Measurements from ENCODE around the gene FAM170B.
A peak's percentile ranks its signal among the peaks of the same experiment; 100 is the strongest.

Gene FAM170B

DNA sequence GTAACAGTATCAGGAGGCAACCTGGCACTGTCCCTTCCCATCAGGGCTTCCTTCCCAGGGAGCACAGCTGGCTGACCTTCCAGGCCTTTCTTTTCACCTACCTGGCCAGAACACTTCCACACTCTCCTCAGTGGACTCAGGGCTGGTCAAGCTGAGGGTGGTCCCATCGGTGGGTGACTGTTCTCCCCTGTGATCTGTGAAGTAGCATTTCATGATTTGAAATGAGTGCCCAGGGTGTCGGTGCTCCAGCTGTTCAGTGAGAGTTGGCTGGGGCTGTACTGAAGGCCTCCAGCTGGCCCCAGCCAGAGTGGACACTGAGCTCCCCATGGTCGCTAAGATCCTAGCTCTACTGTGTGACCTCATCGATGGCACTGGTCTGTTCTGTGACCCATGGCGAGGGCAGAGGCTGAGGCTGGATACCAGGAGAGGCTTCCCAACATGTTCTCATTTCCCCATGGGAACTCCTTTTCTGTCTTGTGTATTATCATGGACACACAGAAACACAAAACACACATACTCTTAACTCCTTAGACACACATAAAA lies at the start of gene FAM170B:
Gene FAM170B (minus strand): TSS at position 316 of the 543 bp plus-strand sequence. CDS start 103 bp downstream, at position 213.
- DNase-seq = no peak

DNA sequence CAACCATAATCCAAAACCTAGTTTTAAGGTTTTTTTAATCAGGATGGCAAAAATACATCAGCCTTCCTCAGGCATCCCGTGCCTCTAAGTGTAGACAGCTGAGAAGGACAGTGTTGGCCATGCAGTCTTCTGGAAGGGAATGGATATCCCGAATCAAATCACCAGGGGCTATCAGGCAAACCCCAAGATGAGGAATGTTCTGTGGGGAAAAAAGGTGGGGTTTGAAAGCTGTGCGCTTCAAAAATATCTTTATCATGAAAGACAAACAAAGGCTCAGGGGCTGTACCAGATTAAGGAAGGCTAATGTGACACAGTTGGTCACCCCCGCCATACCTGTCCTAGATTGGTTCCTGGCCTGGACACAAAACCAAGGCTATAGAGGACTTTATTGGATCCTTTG lies 49.0 kb upstream of the FAM170B start:
- DNase-seq = no peak

DNA sequence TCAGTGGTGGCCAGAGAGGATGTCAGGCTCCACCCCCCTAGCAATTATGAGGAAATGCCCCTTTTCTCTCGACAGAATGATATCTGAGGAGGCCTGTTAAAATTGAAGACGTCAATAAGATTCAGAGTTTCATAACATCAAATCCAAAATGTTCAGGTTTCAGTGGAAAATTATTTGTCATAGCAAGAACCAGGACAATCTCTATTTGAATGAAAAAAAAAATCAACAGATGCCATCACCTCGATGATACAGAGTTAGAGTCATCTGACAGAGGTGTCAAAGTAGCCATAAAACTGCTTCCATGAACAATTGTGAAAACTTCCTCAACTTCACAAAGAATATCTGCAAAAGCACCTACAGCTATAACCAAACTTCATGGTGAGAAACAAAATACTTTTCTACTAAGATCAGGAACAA lies 46.6 kb upstream of the FAM170B start:
- DNase-seq = no peak

DNA sequence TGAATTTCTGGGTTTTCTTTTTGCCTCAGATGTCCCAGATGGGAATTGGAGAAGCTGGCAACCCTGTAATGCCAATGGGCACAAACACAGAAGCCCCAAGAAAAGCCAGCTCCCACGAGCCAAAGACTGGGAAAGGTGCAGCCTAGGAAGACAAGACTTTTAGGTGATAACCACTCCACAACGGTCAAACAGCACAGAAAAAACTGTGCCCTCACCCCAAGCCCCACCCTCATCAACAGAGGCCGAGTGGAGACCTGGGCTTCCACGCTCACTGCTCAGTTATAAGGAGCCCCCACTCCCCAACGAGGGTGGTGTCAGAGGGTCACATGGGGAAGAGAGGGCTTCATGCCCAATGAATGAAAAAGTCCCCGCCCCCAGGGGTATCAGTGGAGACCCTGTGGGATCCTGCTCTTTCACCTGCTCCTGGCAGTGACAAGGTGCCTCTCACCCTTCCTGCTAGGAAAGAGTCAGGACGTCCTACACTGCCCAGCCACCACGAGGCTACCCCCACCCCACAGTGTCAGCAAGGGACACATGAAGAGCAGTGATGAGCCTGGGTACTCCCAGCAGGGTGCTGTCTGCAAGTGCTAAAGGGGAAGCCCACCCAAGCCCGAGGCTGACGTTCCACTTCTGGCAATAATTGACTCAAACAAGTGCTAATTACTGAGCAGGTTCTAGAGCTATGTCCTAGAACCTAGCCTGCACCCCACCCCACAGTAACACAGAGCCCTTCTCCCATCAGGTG lies 46.0 kb upstream of the FAM170B start:
- no peak for DNase-seq

DNA sequence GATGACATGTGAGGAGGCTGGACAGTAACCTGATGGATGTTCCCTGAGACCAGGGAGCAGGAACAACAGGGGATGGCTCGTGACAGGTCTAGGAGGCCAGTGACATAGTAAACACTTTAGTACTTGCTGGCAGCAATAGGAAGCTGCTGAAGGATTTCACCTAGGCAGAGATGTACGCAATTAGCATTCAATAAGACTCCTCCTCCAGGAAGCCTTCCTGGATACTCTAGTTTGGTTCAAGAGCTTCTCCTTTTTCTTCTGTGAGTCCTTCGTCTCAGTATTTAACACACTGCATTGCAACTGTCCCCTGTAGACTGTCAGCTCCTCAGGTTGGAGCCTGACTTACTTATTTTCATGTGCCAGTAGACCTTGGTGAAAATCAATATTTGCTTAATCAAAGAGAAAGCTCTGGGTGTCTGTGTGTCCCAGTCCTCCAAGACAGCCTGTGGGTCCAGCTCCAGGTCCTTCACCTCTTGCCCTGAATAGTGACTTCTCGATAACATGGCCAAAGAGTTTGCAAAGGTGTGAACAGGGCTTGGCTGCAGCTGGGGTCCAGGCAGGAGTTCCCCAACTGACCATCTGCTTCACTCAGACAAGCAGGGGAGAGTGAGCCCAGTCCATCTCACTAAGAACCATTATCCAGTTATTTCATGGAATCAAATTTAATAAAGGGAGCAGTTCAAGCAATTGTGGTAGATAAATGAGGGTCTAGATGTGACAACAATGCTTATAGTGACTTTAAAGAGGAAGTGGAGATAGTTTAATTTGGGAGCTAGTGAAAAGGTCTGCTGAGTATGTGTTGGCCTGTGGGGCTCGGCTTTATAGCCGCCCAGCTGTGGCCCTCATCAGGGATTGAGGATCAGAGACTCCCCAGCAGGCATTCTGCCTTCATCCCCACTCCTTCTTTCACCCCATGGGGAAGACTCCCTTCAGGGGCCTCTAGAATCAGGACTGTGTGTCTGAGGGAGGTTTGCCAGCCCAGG lies 45.0 kb upstream of the FAM170B start:
- no peak for DNase-seq

DNA sequence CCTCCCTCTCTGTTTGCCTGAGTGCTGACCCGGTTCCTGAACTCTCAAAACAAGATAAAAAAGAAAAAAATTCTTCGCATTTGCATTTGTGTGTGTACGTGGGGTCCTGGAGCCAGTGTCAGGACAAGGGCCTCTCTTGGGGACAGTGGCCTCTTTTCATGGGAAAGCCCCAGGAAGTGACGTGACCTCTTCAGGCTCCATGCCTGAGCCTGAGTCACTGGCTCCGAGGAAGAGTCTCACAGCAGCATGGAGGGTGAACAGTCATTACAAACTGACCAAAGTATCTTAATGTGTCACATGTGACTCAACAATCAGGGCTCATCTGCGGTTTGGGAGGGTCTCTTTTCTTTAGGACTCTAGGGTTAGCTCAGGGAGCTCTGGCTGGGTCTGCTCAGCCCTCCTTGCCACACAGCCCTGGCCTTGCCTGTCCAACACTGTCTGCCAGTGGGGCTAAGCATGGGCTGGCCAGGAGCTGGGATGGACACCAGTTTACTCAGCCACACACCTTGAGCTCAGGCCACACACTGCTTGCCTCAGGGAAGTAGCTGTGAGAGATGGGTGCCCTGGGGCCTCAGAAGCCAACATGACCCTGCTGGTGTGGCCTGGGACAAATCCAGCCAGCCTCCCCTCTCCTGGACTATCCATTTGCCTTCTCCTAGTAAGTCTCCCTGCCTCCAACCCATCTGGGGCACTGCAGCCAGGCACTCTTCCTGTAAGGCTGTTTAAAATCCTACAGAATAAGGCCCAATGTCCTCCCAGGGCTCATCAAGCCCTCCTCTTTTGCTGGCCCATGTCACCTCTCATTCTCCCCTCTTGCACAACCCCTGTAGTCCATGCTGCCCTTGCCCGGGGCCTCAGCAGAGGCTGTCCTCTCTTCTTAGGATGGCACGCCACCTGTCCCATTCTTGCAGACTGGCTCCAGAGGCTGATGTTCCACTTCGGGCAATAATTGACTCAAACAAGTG lies 43.9 kb upstream of the FAM170B start:
- DNase-seq = peak; percentile 22

DNA sequence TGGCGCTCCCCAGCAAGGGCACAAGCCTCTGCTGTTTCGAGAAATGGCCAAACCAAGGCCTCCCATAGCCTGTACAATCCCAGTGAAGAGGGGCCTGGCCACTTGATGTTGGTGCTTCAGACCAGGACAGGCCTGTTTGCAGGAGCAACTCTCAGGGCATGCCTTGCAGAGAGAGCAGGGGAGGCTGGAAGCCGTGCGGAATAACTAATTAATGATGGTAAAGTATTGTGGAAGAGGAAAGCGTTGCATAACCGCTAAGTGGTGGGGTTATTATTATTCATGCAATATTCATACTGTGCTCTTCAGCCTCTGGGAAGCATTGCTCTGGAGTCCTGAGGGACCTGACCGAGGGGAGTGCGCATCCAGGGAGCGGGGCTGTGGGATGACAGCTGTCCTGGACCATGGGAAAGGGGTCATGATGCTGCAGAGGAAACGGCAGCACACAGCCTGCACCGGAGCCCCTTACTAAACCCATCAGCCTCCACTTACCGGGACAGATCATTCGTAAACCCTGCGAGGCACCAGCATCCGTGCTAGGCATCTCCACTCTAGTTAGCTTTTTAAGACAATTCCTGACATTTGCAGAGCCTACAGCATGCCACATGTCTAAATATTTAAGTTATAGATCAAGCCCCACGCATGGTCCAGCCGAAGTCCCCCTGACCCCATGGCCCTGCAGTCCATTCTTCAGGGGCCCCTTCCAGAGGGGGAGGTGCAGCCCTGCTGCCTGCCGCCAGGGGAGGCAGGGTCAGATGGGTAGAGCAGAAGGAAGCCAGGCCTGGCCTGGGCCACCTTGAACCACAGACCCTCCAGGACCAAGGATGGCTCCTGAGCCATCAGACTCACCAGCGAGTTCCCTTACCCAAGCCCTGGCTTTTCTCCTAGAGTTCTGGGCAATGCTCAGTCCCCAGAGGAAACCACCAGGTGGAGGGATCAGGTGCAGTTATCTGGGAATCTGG lies 42.8 kb upstream of the FAM170B start:
- no peak for DNase-seq

DNA sequence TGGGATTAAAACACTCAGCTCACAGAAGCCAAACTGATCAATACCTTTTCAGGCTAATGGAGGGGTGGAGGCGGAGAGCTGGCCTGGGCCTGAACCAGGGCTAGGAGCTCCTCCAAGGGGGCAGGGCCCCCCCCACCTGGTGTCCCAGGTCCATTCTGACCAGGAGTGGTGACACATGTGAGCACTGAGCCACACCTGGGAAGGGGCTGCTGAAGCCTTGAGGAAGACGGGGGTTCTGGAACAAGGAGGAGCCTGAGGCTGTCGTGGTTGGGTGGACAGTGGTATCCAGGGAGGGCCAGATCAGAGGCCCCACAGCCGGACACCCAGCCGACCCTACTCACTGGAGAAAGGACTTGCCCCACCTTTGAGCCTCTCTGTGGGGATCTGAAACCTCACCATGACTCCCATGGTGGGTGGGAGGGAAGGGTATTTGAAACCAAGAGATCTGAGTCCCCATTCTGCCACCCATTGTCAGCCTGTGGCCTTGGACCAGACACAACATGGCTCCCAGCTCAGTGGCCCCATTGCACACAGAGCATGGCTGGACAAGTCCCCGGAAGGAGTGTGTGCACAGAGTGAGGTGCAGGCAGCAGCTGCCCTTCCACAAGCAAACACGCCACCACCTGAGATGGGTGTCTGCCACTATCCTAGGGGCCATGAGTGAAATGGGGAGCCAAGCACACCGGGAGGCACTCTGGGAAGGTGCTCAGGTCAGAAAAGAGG lies 41.9 kb upstream of the FAM170B start:
- DNase-seq = no peak

DNA sequence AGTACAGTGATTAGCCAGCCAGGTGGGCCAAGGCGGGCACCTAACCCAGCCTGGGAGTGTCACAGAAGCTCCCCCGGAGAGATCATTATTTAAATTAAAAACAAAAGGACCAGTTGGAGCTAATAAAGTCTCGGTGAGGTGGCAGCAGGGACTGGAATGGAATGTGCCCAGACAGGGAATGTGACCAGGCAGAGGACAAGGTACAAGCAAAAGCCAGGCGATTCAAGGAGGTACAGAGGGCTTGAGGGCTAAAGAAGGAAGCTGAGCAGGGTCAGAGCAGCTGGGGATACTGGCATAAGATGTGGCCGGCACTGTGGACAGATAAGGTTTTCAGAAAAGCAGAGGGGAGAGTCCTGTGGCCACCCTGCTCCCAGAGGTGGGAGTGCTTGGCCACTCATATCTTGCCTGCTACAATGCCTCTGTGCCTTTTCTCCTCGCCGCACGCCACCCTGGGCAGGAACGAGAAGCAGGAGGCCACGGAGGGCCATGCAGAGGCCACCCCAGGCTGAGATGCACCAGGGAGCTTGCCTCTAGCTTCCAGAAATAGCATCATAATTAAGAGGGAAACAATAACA lies 41.2 kb upstream of the FAM170B start:
- peak; percentile 43 for DNase-seq

DNA sequence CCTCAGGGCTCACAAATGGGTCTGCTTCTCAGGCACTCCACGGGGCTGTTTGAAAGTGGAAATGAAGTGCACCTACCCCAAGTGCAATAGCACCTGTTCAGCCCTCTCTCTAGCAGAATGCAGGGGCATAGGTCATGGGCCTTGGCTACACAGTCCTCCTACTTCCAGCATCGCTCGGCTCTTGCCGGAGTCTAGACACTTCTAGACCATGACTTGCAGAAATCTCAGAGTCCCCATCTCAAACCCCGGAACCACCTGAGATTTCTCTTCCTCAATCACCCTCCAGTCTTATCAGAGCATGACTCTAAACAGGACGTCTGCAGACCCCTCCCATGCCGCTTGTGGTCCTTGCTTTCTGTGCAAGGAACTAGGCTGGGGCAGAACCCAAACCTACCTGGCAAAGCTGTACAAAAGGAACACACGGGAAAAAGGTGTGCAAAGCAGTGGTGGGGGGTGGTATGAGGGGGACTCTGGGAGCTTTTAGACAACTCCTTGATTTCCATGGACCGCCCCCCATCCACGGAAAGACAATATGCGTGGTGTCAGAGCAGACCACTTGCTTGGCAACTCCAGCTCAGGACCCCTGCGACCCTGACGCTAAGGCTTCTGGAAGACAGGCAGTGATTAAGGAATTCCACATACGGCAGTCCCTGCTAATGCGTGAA lies 40.6 kb upstream of the FAM170B start:
- peak; percentile 36 for DNase-seq

DNA sequence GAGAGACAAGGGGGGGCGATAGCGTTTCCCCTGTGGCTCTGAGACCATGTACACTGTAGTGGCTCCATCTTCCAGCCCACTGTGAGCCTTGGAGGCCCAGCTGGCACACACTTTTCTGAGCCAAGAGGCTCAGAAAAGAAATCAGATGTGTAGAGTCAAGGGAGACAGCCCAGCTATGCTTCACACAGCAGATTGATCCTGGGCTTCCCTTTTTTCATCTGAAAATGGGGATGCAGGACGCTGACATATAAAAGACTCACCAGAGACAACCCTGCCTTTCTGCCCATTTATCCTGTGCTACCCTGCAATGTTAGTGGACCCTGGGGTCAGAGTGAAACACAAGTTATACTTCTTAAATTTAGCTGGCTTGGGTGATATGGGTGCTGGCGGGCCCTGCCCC lies 40.0 kb upstream of the FAM170B start:
- DNase-seq = no peak

DNA sequence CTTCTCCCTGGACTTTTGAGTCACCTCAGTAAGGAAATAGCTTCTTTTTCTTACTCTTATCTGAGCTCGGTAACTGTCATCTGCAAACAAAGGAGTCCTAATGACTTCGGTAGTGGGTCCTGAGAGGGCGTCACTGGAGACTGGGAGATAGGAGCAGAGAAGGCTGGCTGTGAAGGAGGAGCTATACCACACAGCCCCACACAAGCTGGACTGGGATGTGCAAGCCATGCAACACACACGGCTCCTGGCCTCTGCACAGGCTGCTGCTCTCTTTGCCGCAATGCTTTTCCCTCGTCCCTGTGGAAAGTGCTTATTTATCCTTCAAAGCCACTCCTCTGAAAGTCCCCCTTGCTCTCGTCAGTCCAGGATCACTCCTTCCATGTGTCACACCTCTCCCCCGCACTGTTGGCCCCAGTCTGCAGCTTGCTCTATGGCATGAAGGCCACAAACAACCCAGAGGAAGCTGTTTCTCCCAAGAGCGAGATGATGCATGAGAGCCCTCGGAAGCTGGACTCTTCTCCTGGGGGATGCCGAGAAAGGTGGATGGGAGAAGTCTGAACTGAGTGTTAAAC lies 39.5 kb upstream of the FAM170B start:
- DNase-seq = no peak

DNA sequence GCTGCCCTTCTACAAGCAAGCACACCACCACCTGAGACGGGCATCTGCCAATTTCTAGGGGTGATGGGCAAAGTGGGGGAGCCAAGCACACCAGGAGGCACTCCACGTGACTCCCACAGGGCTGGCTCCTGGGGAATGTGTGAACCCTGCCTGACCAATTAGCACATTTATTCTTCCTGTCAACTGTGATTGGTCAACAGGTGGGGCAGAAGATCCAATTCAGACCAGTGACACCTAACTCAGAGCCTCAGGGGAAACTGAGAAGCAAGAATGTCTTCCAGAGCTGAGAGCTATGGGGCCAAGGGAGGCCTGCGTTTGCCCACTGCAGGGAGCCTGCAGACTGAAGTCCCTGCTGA lies 38.9 kb upstream of the FAM170B start:
- DNase-seq = no peak

DNA sequence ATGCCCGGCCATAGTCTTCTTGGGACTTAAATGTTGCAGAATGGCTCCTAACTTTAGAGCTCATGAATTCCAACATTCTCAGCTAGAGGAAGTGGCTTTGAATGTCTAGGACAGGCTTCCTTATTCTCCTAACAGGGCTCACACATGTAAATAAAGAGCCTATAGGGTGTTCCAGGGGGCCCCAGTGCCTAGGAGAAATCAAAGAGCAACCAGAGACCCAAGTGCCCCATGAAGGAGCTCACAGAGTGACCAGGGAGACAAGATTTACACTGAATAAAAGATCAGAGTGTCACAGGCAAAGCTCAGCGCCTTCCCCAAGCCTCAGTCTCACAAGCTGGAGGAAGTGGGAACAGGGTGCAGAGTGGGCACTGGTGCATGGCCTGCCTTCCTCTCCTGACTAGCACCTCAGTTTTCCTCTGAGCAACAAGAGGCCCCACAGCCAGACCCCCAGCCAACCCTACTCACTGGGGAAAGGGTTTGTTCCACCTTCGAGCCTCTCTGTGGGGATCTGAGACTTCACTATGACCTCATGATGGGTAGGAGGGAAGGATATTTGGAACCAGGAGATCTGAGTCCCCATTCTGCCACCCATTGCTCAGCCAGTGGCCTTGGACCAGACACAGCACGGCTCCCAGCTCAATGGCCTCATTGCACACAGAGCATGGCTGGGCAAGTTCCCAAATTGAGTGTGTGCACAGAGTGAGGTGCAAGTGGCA lies 38.4 kb upstream of the FAM170B start:
- DNase-seq = no peak

DNA sequence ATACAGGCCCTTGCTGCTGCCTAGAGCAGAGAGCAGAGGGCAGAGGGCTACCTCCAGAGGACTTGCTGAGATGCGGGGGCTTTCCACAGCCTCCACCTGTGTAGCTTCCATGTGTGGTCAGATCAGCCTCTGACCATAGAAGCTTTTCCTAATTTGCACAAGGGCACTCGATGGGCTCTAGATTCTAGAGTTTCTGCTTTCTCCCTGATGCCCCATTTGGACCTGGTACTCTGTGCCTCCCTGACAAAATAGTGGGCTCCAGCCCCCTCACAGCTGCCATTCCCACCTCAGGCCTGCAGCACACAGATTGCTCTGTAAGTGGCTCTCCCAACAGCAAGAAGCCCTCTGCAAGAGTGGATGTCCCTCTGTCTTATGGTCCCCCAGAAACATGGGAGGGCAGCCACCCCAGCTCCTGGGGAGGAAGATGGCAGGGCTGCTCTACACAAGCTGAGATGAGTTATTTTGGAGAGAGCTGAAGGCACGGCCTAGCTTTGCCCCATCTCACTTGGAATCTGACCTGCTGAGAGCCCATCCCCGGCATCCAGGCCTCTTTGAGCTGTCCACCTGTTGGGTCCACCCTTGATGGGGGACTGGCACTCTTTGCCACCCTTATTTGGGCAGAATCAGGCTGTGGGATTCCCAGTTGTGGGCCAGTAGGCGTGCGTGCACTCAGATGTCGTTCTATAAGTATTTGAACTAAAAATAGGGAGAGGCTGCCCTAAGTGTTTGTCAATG lies 37.7 kb upstream of the FAM170B start:
- no peak for DNase-seq

DNA sequence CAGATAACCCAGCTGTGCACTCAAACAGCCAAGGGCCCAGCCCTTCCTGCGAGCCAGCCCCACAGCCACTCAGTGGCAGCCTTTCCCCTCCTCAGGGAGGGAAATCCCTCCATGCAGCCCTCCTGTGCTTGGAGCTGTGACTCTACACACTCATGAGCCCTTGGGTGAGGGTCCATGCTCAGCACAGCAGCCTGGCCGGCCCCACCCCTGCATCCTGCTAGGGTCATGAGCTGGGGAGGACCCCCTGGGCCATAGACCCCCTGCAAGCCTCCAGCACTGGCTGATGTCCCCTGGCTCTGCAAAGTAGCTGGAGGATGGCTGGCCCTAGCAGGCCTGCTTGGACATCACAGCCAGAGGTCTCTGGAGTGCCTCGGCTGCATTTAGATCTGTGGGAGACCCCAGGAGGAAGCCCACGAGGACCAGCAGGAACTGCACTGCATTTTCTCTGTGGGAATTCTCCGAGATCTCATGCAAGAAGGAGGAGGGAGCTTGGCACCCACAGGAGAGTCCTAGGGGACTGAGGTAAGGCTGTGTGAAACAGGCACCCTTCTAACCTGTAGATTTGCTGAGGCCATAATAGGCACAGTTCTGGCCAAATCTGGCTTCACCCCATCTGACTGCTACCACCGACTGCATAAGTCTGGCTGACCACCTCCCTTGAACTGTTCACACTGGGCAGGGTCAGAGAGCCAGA lies 37.0 kb upstream of the FAM170B start:
- DNase-seq = no peak

DNA sequence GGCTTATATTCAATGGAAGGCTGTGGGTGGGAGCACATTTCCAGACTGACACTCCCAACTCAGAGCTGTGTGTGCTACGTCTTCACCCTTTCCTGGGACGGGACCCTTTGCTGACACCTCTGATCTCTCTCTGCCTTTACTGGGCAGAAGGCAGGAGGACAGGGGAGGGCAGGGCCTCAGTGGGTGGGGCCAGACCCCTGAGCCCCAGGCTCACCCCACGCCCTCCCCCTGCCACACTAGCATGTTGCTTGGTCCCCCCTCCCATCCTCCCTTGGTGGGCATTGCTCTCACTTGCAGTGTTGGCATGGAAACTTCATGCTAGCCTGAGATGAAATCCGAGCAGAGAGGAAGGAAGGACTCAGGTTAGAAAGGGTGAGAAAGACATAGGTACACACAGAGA lies 36.0 kb upstream of the FAM170B start:
- no peak for DNase-seq
